Astrocyte of the cerebellum (primary cell): ENCODE measurements around the gene DPP6.

Experiments used
- DNase-seq: peaks from one replicate; pipeline ENCODE4 v3.0.0-alpha.2; 2011; ENCODE audit warnings: low read depth
- H3K4me3 ChIP-seq: 2 replicates; pipeline ENCODE4 v1.5.1; 2011; ENCODE audit warnings: mild to moderate bottlenecking, low read depth, low read length, moderate library complexity
- in situ Hi-C: cut with HindIII; loops from 2 replicates; pipeline ENCODE4 v1.10.0; 2017; ENCODE audit warnings: low sequenced_read_pairs
- TF ChIP-seq, protein P1 (sequence below): IDR thresholded peaks from 2 replicates; pipeline ENCODE4 v1.5.1; 2012; ENCODE audit warnings: low read length, low read depth, moderate library complexity, mild to moderate bottlenecking; ENCODE audit errors: missing control alignments

DPP6 gene

DNA sequence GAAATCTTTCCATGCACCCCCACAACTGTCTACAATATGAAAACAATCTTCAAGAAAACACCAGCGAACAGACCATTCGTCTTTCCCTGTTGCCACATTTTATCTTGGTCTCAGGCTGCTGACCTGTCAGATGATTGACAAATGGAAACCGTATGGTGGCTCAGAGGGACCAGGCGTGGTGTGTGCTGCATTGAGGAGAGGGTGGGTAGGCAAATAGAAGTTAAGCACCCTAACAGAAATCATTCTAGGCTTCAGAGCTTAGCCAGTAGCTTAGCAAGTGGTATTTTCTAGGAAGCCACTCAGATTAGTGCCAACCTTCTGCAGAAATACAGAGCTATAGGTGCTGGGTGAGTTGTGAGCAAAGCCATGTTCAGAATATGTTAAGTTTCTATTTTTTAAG lies 114.9 kb downstream of the DPP6 start:
- DNase-seq = no peak
- TF ChIP-seq, protein P1, sequence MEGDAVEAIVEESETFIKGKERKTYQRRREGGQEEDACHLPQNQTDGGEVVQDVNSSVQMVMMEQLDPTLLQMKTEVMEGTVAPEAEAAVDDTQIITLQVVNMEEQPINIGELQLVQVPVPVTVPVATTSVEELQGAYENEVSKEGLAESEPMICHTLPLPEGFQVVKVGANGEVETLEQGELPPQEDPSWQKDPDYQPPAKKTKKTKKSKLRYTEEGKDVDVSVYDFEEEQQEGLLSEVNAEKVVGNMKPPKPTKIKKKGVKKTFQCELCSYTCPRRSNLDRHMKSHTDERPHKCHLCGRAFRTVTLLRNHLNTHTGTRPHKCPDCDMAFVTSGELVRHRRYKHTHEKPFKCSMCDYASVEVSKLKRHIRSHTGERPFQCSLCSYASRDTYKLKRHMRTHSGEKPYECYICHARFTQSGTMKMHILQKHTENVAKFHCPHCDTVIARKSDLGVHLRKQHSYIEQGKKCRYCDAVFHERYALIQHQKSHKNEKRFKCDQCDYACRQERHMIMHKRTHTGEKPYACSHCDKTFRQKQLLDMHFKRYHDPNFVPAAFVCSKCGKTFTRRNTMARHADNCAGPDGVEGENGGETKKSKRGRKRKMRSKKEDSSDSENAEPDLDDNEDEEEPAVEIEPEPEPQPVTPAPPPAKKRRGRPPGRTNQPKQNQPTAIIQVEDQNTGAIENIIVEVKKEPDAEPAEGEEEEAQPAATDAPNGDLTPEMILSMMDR = no peak
- in situ Hi-C loops = no loop called here
- H3K4me3 ChIP-seq = no peak overlapping the region

DNA sequence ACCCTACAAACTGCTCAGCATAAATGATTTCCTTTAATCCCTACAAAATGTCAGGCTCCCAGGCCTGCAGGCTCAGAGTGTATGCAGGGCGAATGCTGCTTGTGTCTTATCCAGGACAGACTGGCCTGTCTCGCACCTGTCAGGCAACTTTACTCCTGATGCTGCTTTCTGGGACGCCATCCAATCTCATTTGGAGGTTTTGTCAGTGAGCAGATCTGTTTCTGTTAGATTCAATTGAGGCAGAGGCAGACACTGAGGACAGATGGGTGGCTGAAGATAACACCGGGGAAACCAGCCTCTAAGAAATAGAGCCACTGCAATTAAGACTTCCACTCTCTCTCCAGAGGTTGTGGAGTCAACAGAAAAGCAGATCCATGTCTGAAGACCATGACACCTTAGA lies 115.6 kb downstream of the DPP6 start:
- in situ Hi-C loops = no loop called here
- H3K4me3 ChIP-seq = no peak overlapping the region
- no peak for DNase-seq
- TF ChIP-seq, protein P1 = no peak

DNA sequence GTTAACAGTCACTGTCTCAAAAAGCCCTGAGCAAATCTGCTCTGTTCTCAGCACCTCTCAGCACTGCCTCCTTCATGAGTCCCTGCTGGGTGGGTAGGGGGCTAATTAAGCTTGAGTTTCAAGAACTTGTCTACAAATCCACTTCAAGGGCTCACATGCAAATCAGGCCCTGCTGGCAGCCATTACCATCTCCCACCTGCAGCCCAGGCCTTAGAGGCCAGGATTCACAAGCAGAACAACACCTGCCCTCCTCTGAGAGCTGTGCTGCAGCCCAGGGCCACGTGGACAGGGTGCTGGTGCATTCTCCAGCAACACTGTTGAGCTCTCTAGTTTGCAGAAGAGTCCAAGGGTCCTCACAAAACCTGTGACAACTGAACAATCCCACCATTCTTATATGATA lies 119.2 kb downstream of the DPP6 start:
- TF ChIP-seq, protein P1 = no peak
- no peak overlapping the region for H3K4me3 ChIP-seq
- DNase-seq = no peak
- in situ Hi-C loops = no loop called here

DNA sequence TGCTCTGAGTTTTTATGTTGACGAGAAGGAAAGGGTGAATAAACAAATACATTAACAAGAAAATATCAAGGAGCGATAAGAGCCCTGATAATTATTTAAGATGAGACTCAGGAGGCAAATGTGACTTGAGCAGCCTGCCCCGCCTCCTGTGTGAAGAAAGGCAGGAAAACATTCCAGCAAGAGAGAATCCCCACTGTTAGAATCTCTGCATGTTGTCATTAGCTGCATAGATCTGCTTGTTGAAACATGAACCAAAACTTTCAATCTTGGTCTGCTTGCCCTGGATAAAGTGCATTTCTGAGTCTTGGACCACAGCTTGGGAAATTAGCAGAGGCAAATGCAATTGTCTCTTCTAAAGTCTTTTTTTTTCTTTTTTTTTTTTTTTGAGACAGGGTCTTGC lies 120.0 kb downstream of the DPP6 start:
- TF ChIP-seq, protein P1 = no peak
- no peak overlapping the region for H3K4me3 ChIP-seq
- no peak for DNase-seq
- in situ Hi-C loops = no loop called here

DNA sequence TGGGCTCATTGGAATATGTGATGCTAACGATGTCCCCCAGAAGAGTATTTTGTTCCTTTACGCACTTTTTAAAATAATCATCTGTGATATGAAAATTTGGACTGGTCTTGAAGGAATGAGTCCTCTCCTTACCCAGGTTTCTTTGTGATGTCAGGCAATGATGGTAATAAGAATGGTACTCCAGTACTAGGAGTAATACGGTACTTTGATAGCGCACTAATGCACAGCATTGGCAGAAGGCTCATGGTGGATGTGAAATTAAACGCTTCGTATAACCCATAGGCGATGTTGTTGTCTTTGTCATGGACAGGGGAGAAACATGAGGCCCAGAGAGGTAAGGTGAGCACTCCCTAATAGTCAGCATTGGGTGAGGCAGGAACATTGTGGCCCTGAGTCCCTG lies 125.4 kb downstream of the DPP6 start:
- H3K4me3 ChIP-seq = no peak overlapping the region
- DNase-seq = no peak
- in situ Hi-C loops = no loop called here
- TF ChIP-seq, protein P1 = no peak

DNA sequence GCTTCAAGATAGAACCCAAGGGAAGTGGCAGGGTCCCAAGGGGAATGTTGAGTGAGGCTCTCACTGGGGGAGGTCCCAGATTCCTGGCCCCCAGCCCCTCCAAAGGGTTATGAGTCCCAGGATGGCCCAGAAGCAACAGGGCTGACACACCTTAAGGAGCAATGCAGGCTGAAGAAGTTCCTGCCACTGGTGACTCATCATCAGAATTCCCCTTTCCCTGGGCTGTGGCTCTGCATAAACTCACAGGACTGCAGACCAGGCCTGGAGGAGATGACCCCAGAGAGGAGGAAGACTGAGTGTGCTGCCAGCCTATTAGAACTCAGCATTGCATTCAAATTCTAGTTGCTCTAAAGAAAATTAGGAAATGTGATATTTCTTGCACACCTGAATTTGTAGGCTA lies 126.7 kb downstream of the DPP6 start:
- no peak overlapping the region for H3K4me3 ChIP-seq
- TF ChIP-seq, protein P1 = no peak
- DNase-seq = no peak
- in situ Hi-C loops = no loop called here

DNA sequence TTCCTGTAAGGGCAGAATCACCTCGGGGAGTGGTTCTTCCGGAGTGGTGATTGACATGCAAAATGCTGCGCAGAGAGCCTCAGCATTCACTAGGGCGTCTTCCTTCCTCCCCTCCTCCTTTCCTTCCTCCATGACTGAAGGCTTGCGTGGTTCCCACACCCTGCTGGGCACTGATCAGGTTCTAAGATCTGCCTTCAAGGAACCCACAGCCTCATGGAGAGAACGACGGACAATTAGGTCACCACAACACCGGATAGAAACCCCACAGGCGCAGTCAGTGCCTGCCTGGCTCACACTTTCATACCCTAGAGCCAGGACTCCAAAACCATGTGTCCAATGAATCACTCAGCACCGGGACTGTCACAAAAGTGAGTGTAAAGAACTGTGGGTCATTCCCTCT lies 131.3 kb downstream of the DPP6 start:
- TF ChIP-seq, protein P1 = no peak
- DNase-seq = no peak
- no peak overlapping the region for H3K4me3 ChIP-seq
- in situ Hi-C loops = no loop called here
